Esophagus muscularis mucosa (tissue), 4 donors: ENCODE measurements around the gene ZBED4. TPM values are rescaled to one million over a fixed set of nuclear protein-coding genes. Genes with fewer than 3 reads are reported as not detected.

Source experiments
- DNase-seq: peaks from one replicate; pipeline ENCODE4 v3.0.0-alpha.2; 2017; ENCODE audit errors: extremely low spot score
- H3K27ac ChIP-seq, 4 donors: fragments of 200-600 bp; sonication (generic); replicated peaks in 1 of 4; 1 replicate in 3 of 4; 2 replicates in 1 of 4; pipeline ENCODE4 v1.5.1; 2016 to 2019; ENCODE audit warnings: mild to moderate bottlenecking in 1 of 4
- H3K27me3 ChIP-seq, 4 donors: fragments of 200-600 bp; sonication (generic); one replicate each; pipeline versions ENCODE4 v1.5.1 to v1.6.0; 2016 to 2019
- H3K36me3 ChIP-seq, 4 donors: fragments of 200-600 bp; sonication (generic); one replicate each; pipeline ENCODE4 v1.5.1; 2016 to 2019
- H3K4me1 ChIP-seq, 4 donors: fragments of 200-600 bp; sonication (generic); one replicate each; pipeline ENCODE4 v1.5.1; 2016 to 2019
- H3K4me3 ChIP-seq, 4 donors: fragments of 200-600 bp; sonication (generic); 1 replicate in 2 of 4; 2 replicates in 2 of 4; pipeline ENCODE4 v1.5.1; 2016 to 2019; ENCODE audit warnings: mild to moderate bottlenecking in 4 of 4, moderate library complexity in 1 of 4
- H3K9me3 ChIP-seq, 4 donors: fragments of 200-600 bp; sonication (generic); 1 replicate in 3 of 4; 2 replicates in 1 of 4; pipeline ENCODE4 v1.5.1; 2016 to 2019
- EP300 ChIP-seq: sonication (generic); formaldehyde crosslinking; IDR thresholded peaks from one replicate; pipeline ENCODE4 v1.6.1; 2017; ENCODE audit warnings: antibody characterized with exemption
- POLR2A ChIP-seq: fragments of 450-650 bp; IDR thresholded peaks from one replicate; pipeline ENCODE4 v1.6.1; 2017; ENCODE audit warnings: antibody characterized with exemption, moderate library complexity, mild to moderate bottlenecking, low read depth
- POLR2AphosphoS5 ChIP-seq, 2 donors: sonication (generic); formaldehyde crosslinking; IDR thresholded peaks; one replicate each; pipeline ENCODE4 v1.6.1; 2017; ENCODE audit warnings: antibody characterized with exemption in 2 of 2
- WGBS: methylation state at CpG from one replicate; pipeline ENCODE4 v1.1.5; 2018; 5-methylcytosine and 5-hydroxymethylcytosine counted together
- intact Hi-C: fragments of 100-400 bp; cut with DNase I; formaldehyde crosslinking; loops from one replicate; pipeline ENCODE4 v1.15.1; 2023
- total RNA-seq, 4 donors: library from RNA; depleted of rRNA; stranded (reverse); fragments of >200 nt; gene quantifications; one replicate each; pipeline versions ENCODE4 v1.1.0 to v1.2.1, GENCODE V29; 2016
- TF ChIP-seq, protein P1 (sequence below), 3 experiments: fragments of 200-600 bp in 2 of 3; fragments of 450-650 bp in 1 of 3; sonication (generic) in 2 of 3; IDR thresholded peaks; one replicate each; pipeline ENCODE4 v1.5.1; 2017 to 2019; ENCODE audit warnings: antibody characterized with exemption in 3 of 3, mild to moderate bottlenecking in 2 of 3, moderate library complexity in 1 of 3

ZBED4 gene
- total RNA-seq, 4 donors from 2014 or later, result 6.6 to 11.1 (median 9.5) TPM

DNA sequence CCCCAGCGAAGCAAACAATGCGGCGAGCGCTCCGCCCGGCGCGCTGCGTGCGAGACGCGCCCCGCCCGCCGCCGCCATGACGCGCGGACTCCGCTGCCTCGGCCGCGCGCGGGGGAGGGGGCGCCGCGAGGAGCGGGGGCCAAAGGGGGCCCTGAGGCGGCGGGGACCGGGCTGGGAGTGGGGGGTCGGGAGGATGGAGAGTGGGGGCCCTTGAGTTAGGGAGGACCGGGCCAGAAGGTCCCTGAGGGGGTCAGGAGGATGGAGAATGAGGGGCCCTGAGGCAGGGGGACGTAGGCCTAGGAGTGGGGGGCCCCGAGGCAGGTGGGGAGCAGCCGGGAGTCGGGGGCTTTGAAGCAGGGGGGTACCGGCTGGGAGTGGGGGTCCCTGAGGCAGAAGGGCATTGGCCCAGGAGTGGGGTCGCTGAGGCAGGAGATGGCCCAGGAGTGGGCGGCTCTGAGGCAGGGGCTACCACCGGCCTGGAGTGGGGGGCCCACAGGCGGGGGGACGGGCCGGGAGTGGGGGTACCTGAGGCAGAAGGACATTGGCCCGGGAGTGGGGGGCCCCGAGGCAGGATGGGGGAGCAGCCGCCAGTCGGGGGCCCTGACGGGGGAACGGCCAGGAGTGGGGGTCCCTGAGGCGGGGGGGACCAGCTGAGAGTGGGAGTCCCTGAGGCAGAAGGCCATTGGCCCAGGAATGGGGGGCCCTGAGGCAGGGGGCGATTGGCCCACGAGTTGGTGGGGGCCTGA lies 25.6 kb upstream of the ZBED4 start, which contains the start of gene BRD1:
BRD1 (minus strand) TSS at position 21 of the 746 bp plus-strand sequence. CDS start 3,556 bp downstream, outside the sequence.
- Histone ChIP-seq H3K27ac (peak within 1 kb of the TSS; percentile 91 to 94 (median 93)), H3K4me1 (peaks cover 27 to 48% (median 43%) of the 10 kb centered on the region in 4 donors), H3K27me3 (no peaks in the 10 kb centered on the region), H3K4me3 (peak within 1 kb of the TSS; percentile 76 to 93 (median 88)), H3K36me3 (peaks cover 10 to 23% (median 13%) of the 10 kb centered on the region in 4 donors), H3K9me3 (peaks cover 0 to 16% (median 4%) of the 10 kb centered on the region in 4 donors)
- DNase-seq, result no peak
- intact Hi-C loops, result loop anchor here (2.0 kb wide), 1 partner anchor 25 kb away; the partner anchor contains the start of gene ZBED4
- WGBS, result 27% methylated on average over 9 of the region's 54 CpGs
- TF ChIP-seq, protein P1, sequence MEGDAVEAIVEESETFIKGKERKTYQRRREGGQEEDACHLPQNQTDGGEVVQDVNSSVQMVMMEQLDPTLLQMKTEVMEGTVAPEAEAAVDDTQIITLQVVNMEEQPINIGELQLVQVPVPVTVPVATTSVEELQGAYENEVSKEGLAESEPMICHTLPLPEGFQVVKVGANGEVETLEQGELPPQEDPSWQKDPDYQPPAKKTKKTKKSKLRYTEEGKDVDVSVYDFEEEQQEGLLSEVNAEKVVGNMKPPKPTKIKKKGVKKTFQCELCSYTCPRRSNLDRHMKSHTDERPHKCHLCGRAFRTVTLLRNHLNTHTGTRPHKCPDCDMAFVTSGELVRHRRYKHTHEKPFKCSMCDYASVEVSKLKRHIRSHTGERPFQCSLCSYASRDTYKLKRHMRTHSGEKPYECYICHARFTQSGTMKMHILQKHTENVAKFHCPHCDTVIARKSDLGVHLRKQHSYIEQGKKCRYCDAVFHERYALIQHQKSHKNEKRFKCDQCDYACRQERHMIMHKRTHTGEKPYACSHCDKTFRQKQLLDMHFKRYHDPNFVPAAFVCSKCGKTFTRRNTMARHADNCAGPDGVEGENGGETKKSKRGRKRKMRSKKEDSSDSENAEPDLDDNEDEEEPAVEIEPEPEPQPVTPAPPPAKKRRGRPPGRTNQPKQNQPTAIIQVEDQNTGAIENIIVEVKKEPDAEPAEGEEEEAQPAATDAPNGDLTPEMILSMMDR (IDR thresholded peaks at IDR 0.05), result no peak
- TF ChIP-seq EP300 (no peak), POLR2A (no peak), POLR2AphosphoS5 (IDR thresholded peaks at IDR 0.05) (no peak)

DNA sequence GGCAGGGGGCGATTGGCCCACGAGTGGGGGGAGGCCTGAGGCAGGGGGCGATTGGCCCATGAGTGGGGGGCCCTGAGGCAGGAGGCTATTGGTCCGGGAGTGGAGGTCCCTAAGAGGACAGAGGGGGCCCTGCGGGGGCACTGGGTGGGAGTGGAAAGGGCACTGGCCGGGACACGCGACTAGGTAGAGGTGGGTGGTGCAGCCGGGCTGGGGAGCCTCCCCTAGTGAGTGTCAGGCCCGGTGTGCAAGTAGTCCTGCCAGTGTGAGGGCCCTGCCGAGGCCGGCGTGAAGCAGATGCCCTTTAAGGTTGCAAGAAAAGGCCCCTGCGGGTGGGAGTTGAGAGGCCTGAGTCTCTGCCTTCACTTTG lies 25.1 kb upstream of the ZBED4 start:
- intact Hi-C loops, result no loop called here
- peaks cover 5 to 17% (median 7%) of the 10 kb centered on the region in 4 donors for H3K36me3 ChIP-seq
- H3K27ac ChIP-seq, result peak overlapping the region in 1 of 4 donors; percentile 88
- peaks cover 27 to 43% (median 38%) of the 10 kb centered on the region in 4 donors for H3K4me1 ChIP-seq
- H3K27me3 ChIP-seq, result no peaks in the 10 kb centered on the region
- TF ChIP-seq, protein P1 (IDR thresholded peaks at IDR 0.05), result no peak
- TF ChIP-seq POLR2AphosphoS5 (IDR thresholded peaks at IDR 0.05) (no peak), EP300 (no peak), POLR2A (no peak)
- peaks cover 0 to 16% (median 4%) of the 10 kb centered on the region in 4 donors for H3K9me3 ChIP-seq
- no peak overlapping the region for H3K4me3 ChIP-seq
- DNase-seq, result no peak
- WGBS, result 95% methylated on average over 13 of the region's 14 CpGs

DNA sequence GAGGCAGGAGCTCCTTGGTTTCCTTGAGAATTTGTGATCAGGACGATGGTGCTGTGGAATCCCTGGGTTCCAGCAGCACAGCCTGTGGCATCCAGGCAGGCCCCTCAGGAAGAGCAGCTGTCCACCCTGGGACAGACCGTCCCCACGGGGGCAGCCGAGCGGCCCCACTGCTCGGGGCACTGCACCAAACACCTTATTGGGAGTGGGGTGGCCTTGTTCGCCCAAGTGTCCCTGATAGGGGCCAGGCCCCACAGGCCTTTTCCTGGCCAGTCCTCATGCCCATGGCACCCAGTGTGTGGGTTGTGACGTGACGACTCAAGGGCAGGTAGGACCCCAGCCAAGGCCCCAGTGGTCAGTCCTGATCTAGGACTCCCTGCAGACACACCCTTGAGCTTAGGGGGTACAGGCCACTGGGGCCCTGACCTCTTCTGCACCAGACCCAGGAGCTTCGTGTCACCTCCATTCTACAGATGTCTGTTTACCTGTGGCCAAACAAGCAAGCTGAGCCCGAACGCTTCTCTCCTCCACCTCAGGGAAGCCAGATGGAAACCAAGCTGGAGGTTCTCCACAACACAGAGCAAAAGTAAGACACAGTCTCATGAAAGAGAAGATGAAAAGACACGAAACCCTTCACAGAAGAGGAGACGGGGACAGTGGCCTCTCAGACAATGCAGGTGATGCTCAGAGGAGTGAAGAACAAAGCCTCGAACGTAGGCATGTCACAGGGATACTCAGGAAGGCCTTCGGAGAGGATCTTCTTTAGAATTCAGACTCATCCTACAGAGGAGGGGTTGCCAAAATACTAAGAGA lies 24.4 kb upstream of the ZBED4 start:
- no peak for TF ChIP-seq POLR2A
- TF ChIP-seq, protein P1 (IDR thresholded peaks at IDR 0.05), result no peak
- TF ChIP-seq POLR2AphosphoS5 (IDR thresholded peaks at IDR 0.05), result no peak
- no peak for TF ChIP-seq EP300
- H3K4me1 ChIP-seq, result peaks cover 26 to 36% (median 31%) of the 10 kb centered on the region in 4 donors
- no peak for DNase-seq
- WGBS, result 95% methylated on average over 9 of the region's 17 CpGs
- H3K9me3 ChIP-seq, result peaks cover 0 to 16% (median 4%) of the 10 kb centered on the region in 4 donors
- no peak overlapping the region for H3K4me3 ChIP-seq
- H3K36me3 ChIP-seq, result peaks cover 0 to 11% (median 2%) of the 10 kb centered on the region in 4 donors
- H3K27me3 ChIP-seq, result no peaks in the 10 kb centered on the region
- intact Hi-C loops, result no loop called here
- H3K27ac ChIP-seq, result no peak overlapping the region

DNA sequence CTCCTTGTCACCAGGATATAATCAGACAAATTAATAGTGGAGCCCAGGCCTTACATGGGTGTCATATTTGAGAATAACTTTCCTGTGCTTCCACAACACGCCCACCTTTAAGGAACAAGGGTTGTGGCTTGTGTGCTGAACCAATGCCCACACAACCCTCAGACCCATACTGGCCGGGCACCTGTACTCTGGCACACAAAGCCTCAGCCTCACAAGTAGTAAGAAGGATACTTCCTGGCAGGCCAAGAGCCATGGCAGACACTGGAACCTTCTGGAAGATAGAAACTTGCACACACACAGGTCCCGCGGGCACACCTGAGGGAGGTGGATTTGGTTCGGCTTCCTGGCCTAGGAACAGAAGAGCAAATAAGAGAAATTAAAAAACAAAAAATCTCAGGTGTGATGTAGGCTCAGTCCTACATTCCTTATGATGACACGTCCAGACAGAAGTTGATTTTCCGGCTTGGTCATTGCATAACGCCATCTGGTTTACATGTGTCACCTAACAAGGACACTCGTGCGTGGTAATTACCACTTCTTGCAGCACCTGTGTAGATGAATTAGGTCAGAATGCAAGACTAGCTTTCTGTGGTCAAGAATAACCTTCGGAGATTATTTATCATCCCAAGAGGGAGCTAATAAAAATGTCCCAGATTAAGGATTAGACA lies 20.2 kb upstream of the ZBED4 start:
- intact Hi-C loops, result no loop called here
- TF ChIP-seq POLR2AphosphoS5 (IDR thresholded peaks at IDR 0.05), result no peak
- TF ChIP-seq EP300, result no peak
- TF ChIP-seq, protein P1 (IDR thresholded peaks at IDR 0.05), result no peak
- no peak for TF ChIP-seq POLR2A
- Histone ChIP-seq H3K27ac (no peak overlapping the region), H3K27me3 (peaks cover 0 to 6% (median 0%) of the 10 kb centered on the region in 4 donors), H3K9me3 (peaks cover 0 to 16% (median 4%) of the 10 kb centered on the region in 4 donors), H3K4me3 (no peak overlapping the region), H3K4me1 (peaks cover 0 to 3% (median 1%) of the 10 kb centered on the region in 4 donors), H3K36me3 (no peaks in the 10 kb centered on the region)
- WGBS, result 85% methylated on average over 10 of the region's 11 CpGs
- no peak for DNase-seq
